DOHH2 (cell line): ENCODE measurements around the gene RAPGEF5.

Experiments used
- H3F3A ChIP-seq: fragments of 200-600 bp; sonication (generic), shearing (Covaris generic); 2 replicates; pipeline ENCODE4 v1.6.0; 2016; ENCODE audit warnings: antibody characterized with exemption, mild to moderate bottlenecking; ENCODE audit not compliant: control insufficient read depth, insufficient read depth
- H3K27ac ChIP-seq: fragments of 200-600 bp; sonication (generic); 2 replicates; pipeline ENCODE4 v1.5.1; 2014; ENCODE audit warnings: low read depth, mild to moderate bottlenecking, low read length, moderate library complexity
- H3K27me3 ChIP-seq: fragments of 200-600 bp; sonication (generic); 2 replicates; pipeline ENCODE4 v1.6.1; 2014; ENCODE audit warnings: mild to moderate bottlenecking, low read length, mixed read lengths; ENCODE audit not compliant: control insufficient read depth
- H3K36me3 ChIP-seq: fragments of 200-600 bp; sonication (generic); 2 replicates; pipeline ENCODE4 v1.6.1; 2014; ENCODE audit warnings: mild to moderate bottlenecking, low read length, moderate library complexity, mixed read lengths; ENCODE audit not compliant: control insufficient read depth
- H3K4me1 ChIP-seq: fragments of 200-600 bp; sonication (generic); 2 replicates; pipeline ENCODE4 v1.6.1; 2014; ENCODE audit warnings: mild to moderate bottlenecking, low read length, mixed read lengths; ENCODE audit not compliant: control insufficient read depth
- H3K4me2 ChIP-seq: fragments of 200-600 bp; sonication (generic); 2 replicates; pipeline ENCODE4 v1.6.0; 2014; ENCODE audit warnings: mild to moderate bottlenecking, low read length, moderate library complexity
- H3K4me3 ChIP-seq: fragments of 200-600 bp; sonication (generic); 2 replicates; pipeline ENCODE4 v1.5.1; 2014; ENCODE audit warnings: mild to moderate bottlenecking, low read length, mixed read lengths
- H3K79me2 ChIP-seq: fragments of 200-600 bp; sonication (generic); 2 replicates; pipeline ENCODE4 v1.6.1; 2014; ENCODE audit warnings: mild to moderate bottlenecking, low read length, mixed read lengths; ENCODE audit not compliant: control insufficient read depth
- H3K9me2 ChIP-seq: fragments of 200-600 bp; sonication (generic); replicated peaks from 2 replicates; pipeline ENCODE4 v1.6.1; 2014; ENCODE audit warnings: mild to moderate bottlenecking, low read length, mixed read lengths; ENCODE audit not compliant: control insufficient read depth
- H3K9me3 ChIP-seq: fragments of 200-600 bp; sonication (generic); 2 replicates; pipeline ENCODE4 v1.6.1; 2014; ENCODE audit warnings: antibody characterized with exemption, low read length, mixed read lengths; ENCODE audit not compliant: control insufficient read depth, insufficient read depth
- H4K20me1 ChIP-seq: fragments of 200-600 bp; sonication (generic); 2 replicates; pipeline ENCODE4 v1.6.0; 2014; ENCODE audit warnings: low read depth, mild to moderate bottlenecking, antibody characterized with exemption, low read length, moderate library complexity; ENCODE audit not compliant: control insufficient read depth, insufficient read depth
- CTCF ChIP-seq: fragments of 200-600 bp; sonication (generic); IDR thresholded peaks from one replicate; pipeline ENCODE4 v1.5.1; 2014; ENCODE audit warnings: antibody characterized with exemption, mild to moderate bottlenecking, low read depth, low read length; ENCODE audit not compliant: poor library complexity, severe bottlenecking
- EZH2phosphoT487 ChIP-seq: fragments of 200-600 bp; sonication (generic); IDR thresholded peaks from 2 replicates; pipeline ENCODE4 v1.6.1; 2017; ENCODE audit warnings: borderline replicate concordance, mild to moderate bottlenecking, antibody characterized with exemption, low read length, moderate library complexity, mixed read lengths

RAPGEF5 gene

GRCh38 chr7:22230238-22230637 is 126.7 kb downstream of the RAPGEF5 start:
- H3K4me2 ChIP-seq: no peak overlapping the region
- TF ChIP-seq CTCF (no peak), EZH2phosphoT487 (no peak)
- no peaks in the 10 kb centered on the region for H3K27me3 ChIP-seq
- H3K9me3 ChIP-seq: no peaks in the 10 kb centered on the region
- H3K4me1 ChIP-seq: peaks cover 26% of the 10 kb centered on the region
- H4K20me1 ChIP-seq: peaks cover 5% of the 10 kb centered on the region; the same call in 1 of the 2 replicates
- H3K79me2 ChIP-seq: peaks cover 67% of the 10 kb centered on the region
- no peak overlapping the region for H3K4me3 ChIP-seq
- peaks cover 98% of the 10 kb centered on the region for H3K36me3 ChIP-seq
- no peaks in the 10 kb centered on the region for H3K9me2 ChIP-seq
- H3F3A ChIP-seq: peaks cover 54% of the 10 kb centered on the region
- no peak overlapping the region for H3K27ac ChIP-seq

GRCh38 chr7:22229148-22229547 is 127.8 kb downstream of the RAPGEF5 start:
- Histone ChIP-seq H3K4me3 (no peak overlapping the region), H4K20me1 (peaks cover 5% of the 10 kb centered on the region; the same call in 1 of the 2 replicates), H3K4me1 (peaks cover 27% of the 10 kb centered on the region), H3K4me2 (no peak overlapping the region), H3K27ac (no peak overlapping the region), H3K27me3 (no peaks in the 10 kb centered on the region), H3K79me2 (peaks cover 59% of the 10 kb centered on the region), H3K36me3 (peaks cover 97% of the 10 kb centered on the region), H3F3A (peaks cover 51% of the 10 kb centered on the region), H3K9me2 (no peaks in the 10 kb centered on the region), H3K9me3 (no peaks in the 10 kb centered on the region)
- TF ChIP-seq CTCF: no peak
- no peak for TF ChIP-seq EZH2phosphoT487

- H3K9me2 ChIP-seq: no peaks in the 10 kb centered on the region
- H3F3A ChIP-seq: peaks cover 42% of the 10 kb centered on the region
- H3K9me3 ChIP-seq: no peaks in the 10 kb centered on the region
- H3K4me2 ChIP-seq: no peak overlapping the region
- peaks cover 21% of the 10 kb centered on the region for H3K4me1 ChIP-seq
- H3K27me3 ChIP-seq: no peaks in the 10 kb centered on the region
- H3K79me2 ChIP-seq: peaks cover 57% of the 10 kb centered on the region
- H3K27ac ChIP-seq: no peak overlapping the region
- no peak overlapping the region for H3K4me3 ChIP-seq
- H3K36me3 ChIP-seq: peaks cover 95% of the 10 kb centered on the region
- H4K20me1 ChIP-seq: no peaks in the 10 kb centered on the region
- no peak for TF ChIP-seq EZH2phosphoT487
- TF ChIP-seq CTCF: no peak
Measured at GRCh38 chr7:22223807-22224206, 133.1 kb downstream of the RAPGEF5 start.

- Histone ChIP-seq H3F3A (peaks cover 39% of the 10 kb centered on the region), H3K36me3 (peaks cover 98% of the 10 kb centered on the region), H3K79me2 (peaks cover 69% of the 10 kb centered on the region), H3K4me2 (no peak overlapping the region), H4K20me1 (0 out of 2 replicates have a peak, but pooled peaks cover 3% of the 10 kb centered on the region), H3K9me3 (no peaks in the 10 kb centered on the region), H3K27ac (no peak overlapping the region), H3K4me3 (no peak overlapping the region), H3K4me1 (peaks cover 8% of the 10 kb centered on the region), H3K27me3 (no peaks in the 10 kb centered on the region), H3K9me2 (no peaks in the 10 kb centered on the region)
- TF ChIP-seq EZH2phosphoT487 (no peak), CTCF (no peak)
Measured at GRCh38 chr7:22220941-22221340, 136.0 kb downstream of the RAPGEF5 start.
